Erythroblast (primary cell): Measurements from ENCODE around the gene LUC7L2.

Source experiments
- GATA1 ChIP-seq: IDR thresholded peaks from 2 replicates; pipeline ENCODE4 v1.6.1; 2011; ENCODE audit warnings: low read depth, mild to moderate bottlenecking, control low read depth, low read length, moderate library complexity
- POLR2A ChIP-seq: IDR thresholded peaks from 2 replicates; pipeline ENCODE4 v1.6.1; 2011; ENCODE audit warnings: mild to moderate bottlenecking, low read length

DNA sequence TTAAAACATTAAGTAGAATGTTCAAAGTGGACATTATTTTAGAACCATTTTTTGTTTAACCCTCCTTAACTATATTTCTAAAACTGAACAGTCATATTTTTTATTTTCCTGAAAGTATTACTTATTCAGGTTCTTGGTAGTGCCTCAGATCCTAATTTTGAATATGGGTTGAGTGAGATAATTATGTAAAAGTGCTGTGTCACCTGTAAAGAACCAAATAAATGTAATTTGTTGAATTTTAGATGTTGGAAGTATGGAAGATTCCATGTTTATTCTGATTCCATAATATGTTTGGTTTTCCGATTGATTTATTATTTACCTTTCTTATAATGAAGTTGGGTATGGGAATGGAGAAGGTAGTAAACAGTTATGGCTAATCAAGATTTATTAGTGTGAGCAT lies 61.4 kb downstream of the LUC7L2 start:
- no peak for TF ChIP-seq POLR2A
- no peak for TF ChIP-seq GATA1
